SK-N-DZ (cell line): Measurements from ENCODE around the gene B3GNT5.
A peak's percentile ranks its signal among the peaks of the same experiment; 100 is the strongest.

Source experiments
- DNase-seq: peaks from one replicate; pipeline ENCODE4 v3.0.0-alpha.2; 2015; ENCODE audit warnings: low spot score

B3GNT5 gene

GRCh38 chr3:183264268-183264667 is 11.2 kb downstream of the B3GNT5 start:
- no peak for DNase-seq

GRCh38 chr3:183265157-183265642 is 12.1 kb downstream of the B3GNT5 start:
- no peak for DNase-seq

- DNase-seq, result no peak
Observed at GRCh38 chr3:183265834-183266417, 12.9 kb downstream of the B3GNT5 start.

GRCh38 chr3:183266454-183266853 is 13.4 kb downstream of the B3GNT5 start:
- DNase-seq, result no peak

GRCh38 chr3:183267140-183267539 is 14.1 kb downstream of the B3GNT5 start:
- DNase-seq, result no peak

- no peak for DNase-seq
Observed at GRCh38 chr3:183268366-183268765, 15.3 kb downstream of the B3GNT5 start.

- no peak for DNase-seq
Observed at GRCh38 chr3:183269345-183269744, 16.3 kb downstream of the B3GNT5 start.

GRCh38 chr3:183270344-183270743 is 17.3 kb downstream of the B3GNT5 start:
- no peak for DNase-seq

GRCh38 chr3:183272142-183272541 is 19.1 kb downstream of the B3GNT5 start:
- DNase-seq, result no peak

GRCh38 chr3:183272791-183273190 is 19.7 kb downstream of the B3GNT5 start:
- DNase-seq, result no peak

GRCh38 chr3:183274609-183275008 is 21.6 kb downstream of the B3GNT5 start:
- DNase-seq, result no peak

GRCh38 chr3:183275418-183275817 is 22.4 kb downstream of the B3GNT5 start:
- no peak for DNase-seq

- DNase-seq, result no peak
Observed at GRCh38 chr3:183275937-183276336, 22.9 kb downstream of the B3GNT5 start.

GRCh38 chr3:183277260-183277659 is 24.2 kb downstream of the B3GNT5 start:
- no peak for DNase-seq

GRCh38 chr3:183278479-183279088 is 25.5 kb downstream of the B3GNT5 start:
- DNase-seq, result no peak

- DNase-seq, result no peak
Observed at GRCh38 chr3:183279371-183279770, 26.3 kb downstream of the B3GNT5 start.

- DNase-seq, result no peak
Observed at GRCh38 chr3:183281126-183281797, 28.2 kb downstream of the B3GNT5 start.

GRCh38 chr3:183283886-183284285 is 30.8 kb downstream of the B3GNT5 start:
- no peak for DNase-seq

GRCh38 chr3:183284570-183284969 is 31.5 kb downstream of the B3GNT5 start:
- DNase-seq, result no peak

- DNase-seq, result no peak
Observed at GRCh38 chr3:183285318-183285717, 32.3 kb downstream of the B3GNT5 start.

GRCh38 chr3:183285828-183286457 is 32.9 kb downstream of the B3GNT5 start:
- peak; percentile 29 for DNase-seq

GRCh38 chr3:183287301-183287971 is 34.4 kb downstream of the B3GNT5 start:
- no peak for DNase-seq
